B cell (primary cell): ENCODE data around the gene EXOC4. TPM values are rescaled to one million over a fixed set of nuclear protein-coding genes. Genes with fewer than 3 reads are reported as not detected.

Source experiments
- ATAC-seq: fragments of 200-7000 bp; cut with Tn5 transposase; one replicate; pipeline ENCODE4 v1.10.0; 2021; ENCODE audit warnings: low read depth, mild to moderate bottlenecking, moderate number of reproducible peaks, moderate library complexity
- CTCF ChIA-PET: fragments of 350-600 bp; sonication (Branson Sonifier 250); formaldehyde crosslinking; loops from one replicate; lab custom pipeline; 2021; ENCODE audit warnings: antibody characterized with exemption, inconsistent platforms; lab: Charles Lee
- POLR2A ChIA-PET: fragments of 350-600 bp; sonication (Branson Sonifier 250); formaldehyde crosslinking; loops from one replicate; lab custom pipeline; 2021; ENCODE audit warnings: antibody characterized with exemption; lab: Charles Lee
- DNase-seq: peaks from one replicate; pipeline ENCODE4 v3.0.0; 2013
- H2AFZ ChIP-seq: 2 replicates; pipeline ENCODE4 v1.6.1; 2012; ENCODE audit warnings: mild to moderate bottlenecking, low read depth, low read length; ENCODE audit not compliant: insufficient read depth, poor library complexity, severe bottlenecking
- H3K27ac ChIP-seq, 2 donors: 1 replicate in 1 of 2; 2 replicates in 1 of 2; pipeline ENCODE4 v1.5.1; 2012 to 2013; ENCODE audit warnings: low read length in 2 of 2, mild to moderate bottlenecking in 2 of 2, moderate library complexity in 1 of 2
- H3K27me3 ChIP-seq, 4 experiments: fragments of 200-600 bp in 1 of 4; sonication (generic) in 1 of 4; replicated peaks in 1 of 4; 1 replicate in 2 of 4; 2 replicates in 2 of 4; pipeline versions ENCODE4 v1.6.1 to v1.7.0; 2013 to 2016; ENCODE audit warnings: low read length in 3 of 4, mild to moderate bottlenecking in 2 of 4, mixed read lengths in 1 of 4, moderate library complexity in 1 of 4; ENCODE audit not compliant: insufficient read depth in 4 of 4, control insufficient read depth in 3 of 4; ENCODE audit errors: control extremely low read depth in 1 of 4
- H3K36me3 ChIP-seq, 2 experiments: replicated peaks in 1 of 2; 1 replicate in 1 of 2; 2 replicates in 1 of 2; pipeline versions ENCODE4 v1.6.1 to v1.7.1; 2013; ENCODE audit warnings: low read length in 1 of 2; ENCODE audit not compliant: insufficient read depth in 2 of 2, control insufficient read depth in 1 of 2; ENCODE audit errors: control extremely low read depth in 1 of 2, extremely low read depth in 1 of 2
- H3K4me1 ChIP-seq, 2 donors: fragments of 200-600 bp in 1 of 2; sonication (generic) in 1 of 2; 1 replicate in 1 of 2; 2 replicates in 1 of 2; pipeline versions ENCODE4 v1.5.1 to v1.6.1; 2013 to 2017; ENCODE audit warnings: low read length in 2 of 2; ENCODE audit not compliant: control insufficient read depth in 2 of 2, insufficient read depth in 2 of 2
- H3K4me2 ChIP-seq: replicated peaks from 2 replicates; pipeline ENCODE3; 2012; ENCODE audit warnings: mild to moderate bottlenecking, low read depth, low read length; ENCODE audit not compliant: poor library complexity, severe bottlenecking
- H3K4me3 ChIP-seq, 5 experiments: fragments of 200-600 bp in 1 of 5; sonication (generic) in 1 of 5; 1 replicate in 3 of 5; 2 replicates in 2 of 5; pipeline versions ENCODE4 v1.5.1 to v1.7.0; 2011 to 2016; ENCODE audit warnings: low read length in 4 of 5, mild to moderate bottlenecking in 4 of 5, low read depth in 2 of 5, control low read depth in 1 of 5, moderate library complexity in 1 of 5; ENCODE audit not compliant: insufficient read depth in 1 of 5; ENCODE audit errors: control extremely low read depth in 1 of 5, extremely low read depth in 1 of 5
- H3K79me2 ChIP-seq: fragments of 200-600 bp; sonication (generic); one replicate; pipeline ENCODE4 v1.6.0; 2016; ENCODE audit warnings: low read length; ENCODE audit not compliant: control insufficient read depth, insufficient read depth
- H3K9ac ChIP-seq: fragments of 200-600 bp; sonication (generic); 2 replicates; pipeline ENCODE4 v1.6.1; 2017; ENCODE audit warnings: mild to moderate bottlenecking, low read length, moderate library complexity
- H3K9me3 ChIP-seq, 3 donors: one replicate each; pipeline versions ENCODE4 v1.6.1 to v1.7.1; 2013; ENCODE audit warnings: low read length in 2 of 3; ENCODE audit not compliant: control insufficient read depth in 2 of 3, insufficient read depth in 1 of 3; ENCODE audit errors: control extremely low read depth in 1 of 3
- H4K20me1 ChIP-seq: 2 replicates; pipeline ENCODE4 v1.6.0; 2012; ENCODE audit warnings: mild to moderate bottlenecking, low read length; ENCODE audit not compliant: insufficient read depth, control insufficient read depth, poor library complexity, severe bottlenecking
- H3K27ac Mint-ChIP-seq: one replicate; pipeline ENCODE4 v1.8.0; 2021; ENCODE audit warnings: mixed read lengths
- H3K27me3 Mint-ChIP-seq: one replicate; pipeline ENCODE4 v1.8.0; 2021; ENCODE audit warnings: mixed read lengths
- H3K4me1 Mint-ChIP-seq: one replicate; pipeline ENCODE4 v1.8.0; 2021; ENCODE audit warnings: mixed read lengths
- H3K4me3 Mint-ChIP-seq: one replicate; pipeline ENCODE4 v1.8.0; 2021; ENCODE audit warnings: mixed read lengths
- H3K9me3 Mint-ChIP-seq: one replicate; pipeline ENCODE4 v1.8.0; 2022; ENCODE audit warnings: mixed read lengths; ENCODE audit not compliant: insufficient read depth
- CTCF ChIP-seq: fragments of 200-600 bp; IDR thresholded peaks from one replicate; pipeline ENCODE4 v1.8.0; 2022; ENCODE audit warnings: antibody characterized with exemption, mild to moderate bottlenecking
- EZH2 ChIP-seq: IDR thresholded peaks from 2 replicates; pipeline ENCODE4 v1.6.1; 2012; ENCODE audit warnings: borderline replicate concordance, low read depth, mild to moderate bottlenecking, moderate library complexity, low read length; ENCODE audit not compliant: insufficient read depth, poor library complexity, severe bottlenecking
- WGBS: methylation state at CpG from one replicate; pipeline ENCODE4 v1.1.5; 2013; ENCODE audit warnings: missing lambda C conversion rate; ENCODE audit not compliant: insufficient coverage; 5-methylcytosine and 5-hydroxymethylcytosine counted together
- intact Hi-C: fragments of 100-400 bp; cut with micrococcal nuclease; formaldehyde crosslinking; loops from one replicate; pipeline ENCODE4 v1.10.0; 2022
- polyA plus RNA-seq: library from polyadenylated mRNA; depleted of rRNA; stranded (reverse); fragments of >200 nt; gene quantifications from 2 replicates; pipeline ENCODE4 v1.2.3, GENCODE V29; 2012
- total RNA-seq, 2 donors: library from RNA; stranded (reverse); fragments of 120-200 nt in 1 of 2; gene quantifications; 1 replicate in 1 of 2; 2 replicates in 1 of 2; pipeline versions ENCODE4 v1.2.3 to v1.2.4, GENCODE V29; 2013 to 2022

EXOC4 gene
- total and polyA plus RNA-seq, 2 donors (not counting 1 experiment from before 2014, with no cell fraction given), result 16.7 to 135 TPM

DNA sequence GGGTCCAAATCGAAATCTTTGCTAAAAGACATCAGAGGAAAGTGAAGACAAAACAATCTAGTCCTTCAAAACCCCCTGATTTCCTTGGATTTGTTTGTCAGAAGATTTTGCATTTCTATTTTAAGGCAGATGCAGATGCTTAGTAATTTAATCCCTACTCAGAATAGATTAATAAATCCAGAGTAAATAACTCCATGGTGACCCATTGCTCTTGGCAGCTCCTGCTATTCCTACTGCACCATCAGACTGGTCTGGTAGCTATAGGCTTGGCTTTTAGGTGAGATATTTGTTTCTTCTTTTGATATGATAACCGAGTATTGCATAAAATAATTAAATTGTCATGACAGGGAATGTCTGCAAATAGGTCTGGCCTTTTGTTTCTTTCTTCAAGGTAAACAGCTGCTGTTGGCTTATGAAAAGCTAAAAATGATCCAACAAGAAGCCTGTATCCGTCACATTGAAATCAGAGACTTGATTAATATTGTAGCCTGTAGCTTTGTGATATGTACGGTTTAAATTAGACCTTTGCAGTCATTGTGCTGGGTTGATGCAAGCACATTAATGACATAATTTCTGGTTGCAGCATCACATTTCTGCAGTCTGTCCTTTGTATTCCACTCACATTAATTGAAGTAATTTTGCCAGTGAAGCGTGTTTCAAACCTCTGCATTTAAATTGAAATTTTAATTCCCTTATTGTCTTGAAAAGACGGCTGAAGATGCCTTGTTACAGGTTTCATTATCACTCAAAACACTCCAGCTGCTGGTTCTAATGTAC lies 40.7 kb downstream of the EXOC4 start:
- Mint-ChIP-seq H3K4me3 (no peak overlapping the region), H3K9me3 (no peaks in the 10 kb centered on the region), H3K27ac (no peak overlapping the region), H3K4me1 (no peaks in the 10 kb centered on the region), H3K27me3 (no peaks in the 10 kb centered on the region)
- Histone ChIP-seq H3K4me2 (no peak overlapping the region), H3K36me3 (peaks cover 8 to 15% of the 10 kb centered on the region in 2 experiments), H3K4me3 (no peak overlapping the region), H3K4me1 (no peaks in the 10 kb centered on the region), H3K79me2 (peaks cover 16% of the 10 kb centered on the region), H2AFZ (no peak overlapping the region), H4K20me1 (no peaks in the 10 kb centered on the region), H3K9me3 (no peaks in the 10 kb centered on the region), H3K27me3 (no peaks in the 10 kb centered on the region), H3K27ac (no peak overlapping the region), H3K9ac (no peak overlapping the region)
- 80% methylated on average over 1 of the region's 6 CpGs for WGBS
- intact Hi-C loops, result no loop called here
- ChIA-PET CTCF (interaction anchor here (0.5 kb wide), 1 partner anchor 580 kb away, joined by 3 read pairs; no protein-coding TSS in a partner anchor), POLR2A (no interaction called here)
- TF ChIP-seq EZH2 (no peak), CTCF (no peak)
- DNase-seq (no peak), ATAC-seq (no peak)

DNA sequence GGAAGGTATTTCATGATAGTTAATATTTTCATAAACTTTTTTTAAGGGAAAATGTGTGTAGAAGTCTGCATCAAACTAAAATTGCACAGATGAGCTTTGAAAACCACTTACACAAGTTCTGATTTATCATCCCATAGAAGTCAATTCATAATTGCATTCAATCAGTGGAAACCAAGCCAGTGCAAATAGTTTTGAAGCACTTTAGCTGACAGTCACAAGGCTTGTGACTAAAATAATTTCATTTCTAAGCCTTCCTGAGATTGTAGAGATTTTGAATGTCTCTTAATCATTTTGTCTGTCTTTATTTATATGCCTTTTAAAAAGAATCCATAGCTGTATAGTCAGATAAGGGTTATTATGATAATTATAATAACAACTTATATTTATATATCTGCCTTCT lies 41.4 kb downstream of the EXOC4 start:
- DNase-seq (no peak), ATAC-seq (no peak)
- no peaks in the 10 kb centered on the region for H3K4me1 ChIP-seq
- no peak overlapping the region for H2AFZ ChIP-seq
- H3K27me3 Mint-ChIP-seq, result no peaks in the 10 kb centered on the region
- H3K4me2 ChIP-seq, result no peak overlapping the region
- no peaks in the 10 kb centered on the region for H3K9me3 ChIP-seq
- no peak overlapping the region for H3K4me3 ChIP-seq
- H3K27ac ChIP-seq, result no peak overlapping the region
- H3K4me1 Mint-ChIP-seq, result no peaks in the 10 kb centered on the region
- H3K9ac ChIP-seq, result no peak overlapping the region
- CTCF ChIA-PET, result interaction anchor here (0.5 kb wide), 1 partner anchor 581 kb away, joined by 3 read pairs; no protein-coding TSS in a partner anchor
- H3K27ac Mint-ChIP-seq, result no peak overlapping the region
- intact Hi-C loops, result no loop called here
- TF ChIP-seq CTCF (no peak), EZH2 (no peak)
- H3K4me3 Mint-ChIP-seq, result no peak overlapping the region
- no peaks in the 10 kb centered on the region for H3K27me3 ChIP-seq
- H3K36me3 ChIP-seq, result peaks cover 8% of the 10 kb centered on the region in 2 experiments
- no peaks in the 10 kb centered on the region for H3K9me3 Mint-ChIP-seq
- no peaks in the 10 kb centered on the region for H4K20me1 ChIP-seq
- peaks cover 16% of the 10 kb centered on the region for H3K79me2 ChIP-seq
- POLR2A ChIA-PET, result no interaction called here
